HG03432 (cell line): Measurements from ENCODE around the gene ROBO3.

Source experiments
- ATAC-seq: cut with Tn5 transposase; IDR thresholded peaks from one replicate; pipeline ENCODE4 v1.9.1; 2021; ENCODE audit warnings: mild to moderate bottlenecking, moderate library complexity; ENCODE audit not compliant: unreplicated experiment

The ROBO3 gene

GRCh38 chr11:124875943-124876817 is 10.9 kb downstream of the ROBO3 start:
- peak; percentile 95 for ATAC-seq

- ATAC-seq, result no peak
Observed at GRCh38 chr11:124876818-124877630, 11.8 kb downstream of the ROBO3 start.

- no peak for ATAC-seq
Observed at GRCh38 chr11:124877631-124877909, 12.3 kb downstream of the ROBO3 start.

DNA sequence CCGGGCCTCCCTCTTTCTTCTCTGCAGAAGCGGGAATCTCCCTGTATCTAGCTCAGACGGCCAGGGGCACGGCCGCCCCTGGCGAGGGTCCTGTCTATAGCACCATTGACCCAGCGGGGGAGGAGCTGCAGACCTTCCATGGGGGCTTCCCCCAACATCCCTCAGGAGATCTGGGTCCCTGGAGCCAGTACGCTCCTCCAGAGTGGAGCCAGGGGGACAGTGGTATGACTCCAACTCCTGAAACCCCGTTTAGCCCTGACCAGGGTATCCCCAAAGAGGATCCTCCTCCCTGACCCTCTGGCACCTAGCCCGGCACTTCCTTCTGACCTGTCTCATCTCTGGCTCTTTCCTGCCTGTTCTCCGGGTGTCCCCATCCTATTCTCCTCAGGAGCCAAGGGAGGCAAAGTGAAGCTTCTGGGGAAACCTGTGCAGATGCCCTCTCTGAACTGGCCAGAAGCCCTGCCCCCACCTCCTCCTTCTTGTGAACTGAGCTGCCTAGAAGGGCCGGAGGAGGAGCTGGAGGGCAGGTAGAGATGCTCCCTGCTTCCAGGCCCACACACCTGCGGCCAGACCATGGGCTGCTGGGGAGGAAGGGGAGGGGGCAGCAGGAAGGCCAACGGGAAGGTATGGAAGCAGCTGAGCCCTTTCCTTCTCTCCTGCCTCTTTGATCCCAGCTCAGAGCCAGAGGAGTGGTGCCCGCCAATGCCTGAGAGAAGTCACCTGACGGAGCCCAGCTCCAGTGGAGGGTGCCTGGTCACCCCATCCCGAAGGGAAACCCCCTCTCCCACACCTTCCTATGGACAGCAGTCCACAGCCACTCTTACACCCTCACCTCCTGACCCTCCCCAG is 12.9 kb downstream of the ROBO3 start:
- ATAC-seq, result no peak

DNA sequence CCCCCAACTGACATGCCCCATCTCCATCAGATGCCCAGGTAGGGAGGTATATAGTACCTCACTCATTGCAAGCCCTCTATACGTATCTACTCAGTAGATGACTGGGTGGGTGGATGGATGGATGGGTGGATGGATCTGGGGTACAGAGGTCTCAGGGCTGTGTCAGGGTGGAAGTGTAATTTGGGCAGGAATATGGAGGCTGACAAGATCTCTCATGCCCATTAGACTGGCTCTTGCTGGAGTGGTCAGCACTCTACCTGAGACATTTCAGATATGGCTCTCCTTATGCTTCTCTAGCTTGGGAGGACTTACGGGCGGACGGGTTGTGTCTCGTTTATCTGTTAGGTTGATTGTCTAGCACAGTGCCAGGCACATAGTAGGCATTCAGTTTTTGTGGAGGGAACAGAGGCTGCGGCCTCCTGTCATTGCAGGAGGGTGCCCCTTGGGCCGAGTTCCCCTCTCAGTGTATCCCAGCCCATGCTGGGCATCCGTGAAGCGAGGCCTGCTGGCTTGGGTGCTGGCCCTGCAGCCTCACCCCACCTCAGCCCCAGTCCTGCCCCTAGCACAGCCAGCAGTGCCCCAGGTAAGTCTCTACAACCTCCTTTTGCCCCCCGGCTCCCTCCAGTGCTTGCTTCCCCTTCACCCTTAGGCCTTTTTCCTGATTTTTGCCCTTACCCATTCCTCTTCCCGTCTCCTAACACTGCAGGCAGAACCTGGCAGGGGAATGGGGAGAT is 13.7 kb downstream of the ROBO3 start:
- no peak for ATAC-seq

GRCh38 chr11:124879493-124880289 is 14.5 kb downstream of the ROBO3 start:
- ATAC-seq, result no peak

DNA sequence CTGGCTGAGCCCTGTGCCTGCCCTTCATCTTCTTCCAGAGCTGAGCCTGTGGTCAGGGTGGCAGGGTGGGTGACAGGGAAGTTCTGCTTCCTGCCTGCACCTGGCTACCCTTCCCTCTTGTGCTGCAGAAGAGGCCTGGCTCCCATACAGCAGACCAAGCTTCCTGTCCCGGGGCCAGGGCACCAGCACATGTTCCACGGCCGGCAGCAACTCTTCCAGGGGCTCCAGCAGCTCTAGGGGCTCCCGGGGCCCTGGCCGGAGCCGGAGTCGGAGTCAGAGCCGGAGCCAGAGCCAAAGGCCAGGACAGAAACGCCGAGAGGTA is 15.0 kb downstream of the ROBO3 start:
- ATAC-seq, result no peak

- no peak for ATAC-seq
Observed at GRCh38 chr11:124880958-124881357, 15.7 kb downstream of the ROBO3 start.

- ATAC-seq, result no peak
Observed at GRCh38 chr11:124882339-124883071, 17.3 kb downstream of the ROBO3 start.

- ATAC-seq, result no peak
Observed at GRCh38 chr11:124884340-124884739, 19.1 kb downstream of the ROBO3 start.

DNA sequence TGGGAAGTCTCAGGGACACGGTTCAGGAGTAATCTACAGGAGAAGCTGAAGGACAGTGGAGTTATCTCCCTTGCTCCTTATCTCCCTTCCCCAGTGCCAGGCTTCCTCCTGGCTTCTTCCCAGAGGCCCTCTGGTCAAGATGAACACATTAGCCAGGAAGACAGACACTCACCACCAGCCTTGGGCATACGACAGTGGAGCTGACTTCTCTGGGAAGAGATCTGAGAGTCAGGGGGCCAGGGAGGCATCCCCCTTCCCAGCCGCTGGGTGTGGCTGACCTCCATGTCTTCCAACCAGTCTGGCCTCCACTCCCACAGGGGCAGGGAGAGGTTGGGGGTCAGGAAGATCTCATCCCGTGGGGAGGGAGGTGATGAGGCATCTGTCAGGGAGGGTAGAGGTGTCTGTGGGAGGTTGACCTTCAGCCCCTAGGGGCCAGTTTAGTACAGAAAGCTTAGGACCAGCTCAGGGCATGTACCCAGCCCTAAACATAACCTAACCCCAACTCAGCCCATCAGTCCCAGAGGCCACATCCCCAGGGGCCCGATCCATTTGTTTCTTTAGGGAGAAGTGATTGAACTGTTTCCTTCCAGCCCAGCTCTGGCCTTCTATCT is 19.7 kb downstream of the ROBO3 start:
- ATAC-seq, result no peak

DNA sequence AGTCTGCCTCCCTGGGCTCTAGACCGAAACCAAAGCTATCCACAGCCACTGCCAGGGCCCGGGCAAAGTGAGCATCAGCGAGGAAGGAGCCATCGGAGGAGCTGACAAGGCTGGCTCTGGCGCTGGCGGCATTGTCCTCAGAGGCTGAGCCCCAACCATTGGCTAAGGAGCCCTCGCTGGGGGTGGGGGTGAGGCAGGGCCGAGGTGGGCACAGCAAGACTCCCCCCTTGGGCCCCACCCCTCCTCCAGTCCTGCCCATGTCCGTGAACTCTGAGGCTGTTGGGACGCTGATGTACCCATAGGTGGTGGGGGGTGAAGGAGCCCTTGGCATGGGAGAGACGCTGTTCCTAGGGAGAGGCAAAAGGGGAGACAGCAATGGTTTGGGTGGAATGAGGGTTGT is 21.2 kb downstream of the ROBO3 start:
- no peak for ATAC-seq

DNA sequence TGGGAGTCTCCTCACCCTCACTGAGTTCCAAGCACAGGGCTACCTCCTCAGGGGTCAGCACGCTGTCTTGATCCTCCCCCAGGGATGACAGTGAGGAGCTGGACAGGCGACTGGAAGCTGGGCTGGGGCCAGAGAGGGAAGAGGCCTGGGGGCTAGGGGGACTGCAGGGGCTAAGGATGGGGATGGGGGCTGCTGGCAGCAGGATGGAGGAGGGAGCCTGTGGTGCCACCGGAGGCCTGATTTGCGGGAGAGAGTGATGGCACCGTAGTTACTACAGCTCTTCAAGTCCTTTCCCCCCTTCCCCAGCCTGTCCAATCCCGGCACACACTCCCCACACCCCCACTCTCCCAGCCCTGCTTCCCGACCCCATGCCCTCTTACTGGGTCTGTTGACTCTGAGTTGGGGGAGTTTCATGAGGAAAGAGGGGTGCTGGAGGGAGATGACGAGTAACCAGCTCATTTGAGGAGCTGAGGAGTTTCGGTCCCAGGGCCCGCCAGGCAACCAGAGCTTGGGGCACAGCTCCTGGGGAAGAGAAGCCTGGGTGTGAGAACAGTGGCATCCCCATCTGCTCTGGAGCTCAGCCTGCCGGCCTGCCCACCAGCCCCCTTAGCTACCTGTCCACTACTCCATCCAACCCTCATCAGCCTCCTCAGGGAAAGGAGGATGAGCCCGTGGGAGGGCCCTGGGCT is 21.9 kb downstream of the ROBO3 start:
- no peak for ATAC-seq

GRCh38 chr11:124887667-124888013 is 22.4 kb downstream of the ROBO3 start:
- no peak for ATAC-seq

- no peak for ATAC-seq
Observed at GRCh38 chr11:124889191-124890091, 24.2 kb downstream of the ROBO3 start.

DNA sequence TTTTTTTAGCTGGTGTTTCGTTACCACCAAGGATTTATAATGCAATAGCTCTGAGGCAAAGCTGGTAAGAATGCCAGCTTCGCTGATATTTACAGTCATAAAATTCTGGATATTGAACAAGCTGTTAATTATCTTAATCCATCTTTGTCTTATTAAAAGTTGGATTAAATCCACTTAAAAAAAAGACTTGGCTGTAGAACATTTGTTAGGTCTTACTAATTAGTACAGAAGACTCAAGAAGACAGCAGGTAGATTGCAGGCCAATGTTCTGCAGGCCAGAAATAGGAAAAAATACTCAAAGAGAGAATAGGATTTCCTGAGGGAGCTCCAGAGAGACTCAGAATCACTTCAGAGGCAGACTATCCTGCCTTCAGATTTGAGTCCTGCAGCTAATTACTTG is 24.9 kb downstream of the ROBO3 start:
- ATAC-seq, result no peak

DNA sequence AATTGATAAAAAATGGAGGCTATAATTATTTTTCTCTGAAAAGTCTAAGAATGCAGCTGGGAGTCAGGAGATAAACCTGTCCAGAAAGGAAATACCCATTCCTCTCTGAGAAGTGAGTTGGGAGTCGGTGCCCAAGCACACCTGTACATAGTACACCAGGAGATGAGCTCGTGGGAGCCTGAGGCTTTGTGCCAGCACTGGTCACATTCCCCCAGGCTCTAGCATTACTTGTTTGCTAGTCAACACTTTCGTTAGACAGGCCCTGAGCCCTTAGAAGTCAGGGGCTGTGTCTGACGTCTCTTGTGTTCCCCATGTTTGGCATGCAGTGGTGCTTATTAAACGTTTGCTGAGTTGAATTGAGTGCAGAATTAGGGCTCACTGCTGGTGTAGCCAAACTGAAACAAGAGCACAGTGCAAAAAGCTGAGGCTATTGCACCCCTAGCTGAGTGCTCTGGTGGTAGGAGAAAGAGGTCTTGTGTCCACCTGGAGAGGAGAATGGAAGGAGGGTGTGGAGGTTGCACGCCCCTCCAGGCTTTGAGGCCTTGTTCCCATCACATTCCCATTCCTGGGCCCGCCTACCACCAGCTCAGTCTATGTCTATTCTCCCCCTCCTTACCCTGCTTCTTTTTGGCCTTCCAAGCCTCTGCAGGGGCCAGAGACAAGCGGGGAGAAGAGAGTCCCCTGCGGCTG is 25.6 kb downstream of the ROBO3 start:
- ATAC-seq, result no peak
